ENCODE results near the gene PTPRD.

Gene PTPRD

DNA sequence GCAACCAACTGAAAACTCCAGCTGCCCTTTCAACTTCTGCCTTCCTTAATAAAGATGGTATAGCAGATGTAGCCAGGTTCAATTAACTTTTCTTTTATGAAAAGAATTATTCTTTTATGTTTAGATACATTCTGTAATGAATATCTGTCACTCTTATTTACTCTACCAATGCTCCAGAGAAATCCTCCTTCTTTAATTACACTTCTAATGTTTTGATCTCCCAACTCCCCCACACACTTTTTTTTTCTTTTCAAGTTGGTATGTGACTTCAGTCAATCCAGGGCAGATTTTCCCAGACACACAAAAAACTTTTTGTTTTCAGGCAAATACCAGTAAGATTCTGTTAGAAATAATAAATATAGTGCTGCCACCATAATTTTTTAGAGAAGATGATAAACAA is 1813.2 kb downstream of the PTPRD start:
- TF ChIP-seq, protein P1, sequence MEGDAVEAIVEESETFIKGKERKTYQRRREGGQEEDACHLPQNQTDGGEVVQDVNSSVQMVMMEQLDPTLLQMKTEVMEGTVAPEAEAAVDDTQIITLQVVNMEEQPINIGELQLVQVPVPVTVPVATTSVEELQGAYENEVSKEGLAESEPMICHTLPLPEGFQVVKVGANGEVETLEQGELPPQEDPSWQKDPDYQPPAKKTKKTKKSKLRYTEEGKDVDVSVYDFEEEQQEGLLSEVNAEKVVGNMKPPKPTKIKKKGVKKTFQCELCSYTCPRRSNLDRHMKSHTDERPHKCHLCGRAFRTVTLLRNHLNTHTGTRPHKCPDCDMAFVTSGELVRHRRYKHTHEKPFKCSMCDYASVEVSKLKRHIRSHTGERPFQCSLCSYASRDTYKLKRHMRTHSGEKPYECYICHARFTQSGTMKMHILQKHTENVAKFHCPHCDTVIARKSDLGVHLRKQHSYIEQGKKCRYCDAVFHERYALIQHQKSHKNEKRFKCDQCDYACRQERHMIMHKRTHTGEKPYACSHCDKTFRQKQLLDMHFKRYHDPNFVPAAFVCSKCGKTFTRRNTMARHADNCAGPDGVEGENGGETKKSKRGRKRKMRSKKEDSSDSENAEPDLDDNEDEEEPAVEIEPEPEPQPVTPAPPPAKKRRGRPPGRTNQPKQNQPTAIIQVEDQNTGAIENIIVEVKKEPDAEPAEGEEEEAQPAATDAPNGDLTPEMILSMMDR (IDR thresholded peaks at IDR 0.05; ENCODE audit: low read depth, low read length, poor library complexity, severe bottlenecking) = no peak
- no peak for TF ChIP-seq EZH2phosphoT487 (IDR thresholded peaks at IDR 0.05; ENCODE audit: borderline replicate concordance, low read length)
- Histone ChIP-seq H3K9me2 (replicated peaks; ENCODE audit: control insufficient read depth, low read length) (no peaks in the 10 kb centered on the region), H3K79me2 (ENCODE audit: control insufficient read depth, low read length) (no peaks in the 10 kb centered on the region), H3K27ac (ENCODE audit: low read depth, low read length) (no peak overlapping the region), H3F3A (ENCODE audit: control insufficient read depth, insufficient read depth) (no peaks in the 10 kb centered on the region), H3K4me2 (ENCODE audit: low read length) (no peak overlapping the region), H3K4me3 (ENCODE audit: low read length) (no peak overlapping the region), H3K4me1 (ENCODE audit: control insufficient read depth, low read length) (no peaks in the 10 kb centered on the region), H3K36me3 (ENCODE audit: control insufficient read depth, low read length) (no peaks in the 10 kb centered on the region), H4K20me1 (ENCODE audit: control insufficient read depth, insufficient read depth, low read depth, low read length) (no peaks in the 10 kb centered on the region), H3K27me3 (ENCODE audit: control insufficient read depth, low read length) (no peaks in the 10 kb centered on the region), H3K9me3 (ENCODE audit: control insufficient read depth, insufficient read depth, low read length) (no peaks in the 10 kb centered on the region)

DNA sequence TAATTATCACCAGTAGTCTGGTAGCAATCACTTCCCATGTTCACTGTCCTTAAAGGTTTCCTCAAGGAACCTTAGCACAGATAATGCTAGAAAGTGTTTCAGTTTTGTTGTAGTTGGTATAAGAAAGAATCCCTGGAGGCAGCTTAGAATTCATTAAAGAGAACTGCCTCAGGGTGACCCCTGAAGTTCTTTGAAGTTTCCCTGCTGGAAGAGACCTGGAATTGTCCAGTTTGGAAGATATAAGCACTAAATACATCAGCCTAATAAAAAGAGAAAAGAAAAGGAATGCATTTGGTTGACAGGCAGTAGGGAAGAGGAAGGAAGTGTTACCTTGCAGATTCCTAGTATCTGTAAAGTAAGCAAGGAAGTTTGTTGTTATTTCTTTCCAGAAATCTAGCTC is 1813.6 kb downstream of the PTPRD start:
- Histone ChIP-seq H3K27ac (ENCODE audit: low read depth, low read length) (no peak overlapping the region), H3K27me3 (ENCODE audit: control insufficient read depth, low read length) (no peaks in the 10 kb centered on the region), H3K4me2 (ENCODE audit: low read length) (no peak overlapping the region), H3K9me3 (ENCODE audit: control insufficient read depth, insufficient read depth, low read length) (no peaks in the 10 kb centered on the region), H3K36me3 (ENCODE audit: control insufficient read depth, low read length) (no peaks in the 10 kb centered on the region), H3K79me2 (ENCODE audit: control insufficient read depth, low read length) (no peaks in the 10 kb centered on the region), H3K9me2 (replicated peaks; ENCODE audit: control insufficient read depth, low read length) (no peaks in the 10 kb centered on the region), H3K4me3 (ENCODE audit: low read length) (no peak overlapping the region), H3F3A (ENCODE audit: control insufficient read depth, insufficient read depth) (no peaks in the 10 kb centered on the region), H3K4me1 (ENCODE audit: control insufficient read depth, low read length) (no peaks in the 10 kb centered on the region), H4K20me1 (ENCODE audit: control insufficient read depth, insufficient read depth, low read depth, low read length) (no peaks in the 10 kb centered on the region)
- TF ChIP-seq, protein P1 (IDR thresholded peaks at IDR 0.05; ENCODE audit: low read depth, low read length, poor library complexity, severe bottlenecking) = no peak
- no peak for TF ChIP-seq EZH2phosphoT487 (IDR thresholded peaks at IDR 0.05; ENCODE audit: borderline replicate concordance, low read length)

DNA sequence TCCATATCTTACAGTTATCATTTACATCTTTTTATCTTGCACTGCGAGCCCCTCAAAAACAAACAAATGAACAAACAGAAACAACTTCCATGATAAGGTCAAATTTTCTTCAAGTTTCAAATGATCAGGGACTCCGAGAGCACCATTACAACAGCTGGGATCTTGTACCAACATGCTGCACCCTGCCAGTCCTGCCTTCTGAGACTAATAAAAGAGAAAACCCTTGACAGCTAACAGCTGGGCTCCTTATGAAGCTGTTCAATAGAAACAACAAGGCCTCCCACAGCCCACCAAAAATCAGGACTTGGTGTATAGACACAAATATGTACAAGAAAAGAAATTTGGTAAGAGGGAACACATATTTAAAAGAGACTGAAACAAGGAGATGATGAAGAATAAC is 1828.0 kb downstream of the PTPRD start:
- no peak overlapping the region for H3K4me3 ChIP-seq (ENCODE audit: low read length)

More for the DNA sequence above, 1828.0 kb downstream of the PTPRD start:
- H3K27ac ChIP-seq (ENCODE audit: low read depth, low read length) = no peak overlapping the region
- TF ChIP-seq, protein P1 (IDR thresholded peaks at IDR 0.05; ENCODE audit: low read depth, low read length, poor library complexity, severe bottlenecking) = no peak
- H3F3A ChIP-seq (ENCODE audit: control insufficient read depth, insufficient read depth) = no peaks in the 10 kb centered on the region
- H3K4me2 ChIP-seq (ENCODE audit: low read length) = no peak overlapping the region
- no peaks in the 10 kb centered on the region for H3K79me2 ChIP-seq (ENCODE audit: control insufficient read depth, low read length)
- no peaks in the 10 kb centered on the region for H3K9me3 ChIP-seq (ENCODE audit: control insufficient read depth, insufficient read depth, low read length)
- H3K9me2 ChIP-seq (replicated peaks; ENCODE audit: control insufficient read depth, low read length) = no peaks in the 10 kb centered on the region
- H4K20me1 ChIP-seq (ENCODE audit: control insufficient read depth, insufficient read depth, low read depth, low read length) = no peaks in the 10 kb centered on the region
- no peaks in the 10 kb centered on the region for H3K36me3 ChIP-seq (ENCODE audit: control insufficient read depth, low read length)
- no peaks in the 10 kb centered on the region for H3K27me3 ChIP-seq (ENCODE audit: control insufficient read depth, low read length)
- no peaks in the 10 kb centered on the region for H3K4me1 ChIP-seq (ENCODE audit: control insufficient read depth, low read length)

Data from DOHH2 (cell line).